Stimulated activated CD4-positive, alpha-beta T cell treated with anti-CD3 and anti-CD28 coated beads, TNF-alpha, amount 100 ng/mL, for 48 hours (primary cell): ENCODE data around the gene DIO3.

Experiments used
- DNase-seq, 3 donors: peaks; one replicate each; pipeline ENCODE4 v3.0.0-alpha.2; 2020; ENCODE audit warnings: low read depth in 3 of 3

DIO3 gene

GRCh38 chr14:101561145-101561896 lies at the start of gene DIO3:
DIO3 (plus strand) TSS chr14:101561495.
- no peak for DNase-seq

- no peak for DNase-seq
Measured at GRCh38 chr14:101511620-101512375, 49.5 kb upstream of the DIO3 start.

GRCh38 chr14:101512376-101512695 lies 49.0 kb upstream of the DIO3 start:
- DNase-seq: no peak

GRCh38 chr14:101514136-101514535 lies 47.2 kb upstream of the DIO3 start:
- no peak for DNase-seq

- no peak for DNase-seq
Measured at GRCh38 chr14:101516401-101516800, 44.9 kb upstream of the DIO3 start.

GRCh38 chr14:101518611-101519473 lies 42.5 kb upstream of the DIO3 start:
- no peak for DNase-seq

GRCh38 chr14:101520621-101521472 lies 40.4 kb upstream of the DIO3 start:
- DNase-seq: no peak

GRCh38 chr14:101521473-101521915 lies 39.8 kb upstream of the DIO3 start:
- DNase-seq: no peak

GRCh38 chr14:101521978-101522377 lies 39.3 kb upstream of the DIO3 start:
- DNase-seq: no peak

GRCh38 chr14:101525640-101526527 lies 35.4 kb upstream of the DIO3 start:
- no peak for DNase-seq

GRCh38 chr14:101527987-101528386 lies 33.3 kb upstream of the DIO3 start:
- DNase-seq: no peak

GRCh38 chr14:101529079-101529478 lies 32.2 kb upstream of the DIO3 start:
- DNase-seq: no peak

GRCh38 chr14:101534198-101534597 lies 27.1 kb upstream of the DIO3 start:
- no peak for DNase-seq

- DNase-seq: no peak
Measured at GRCh38 chr14:101535232-101535631, 26.1 kb upstream of the DIO3 start.

- no peak for DNase-seq
Measured at GRCh38 chr14:101535701-101536207, 25.5 kb upstream of the DIO3 start.

GRCh38 chr14:101537286-101537685 lies 24.0 kb upstream of the DIO3 start:
- DNase-seq: no peak

GRCh38 chr14:101538878-101539277 lies 22.4 kb upstream of the DIO3 start:
- DNase-seq: no peak

GRCh38 chr14:101539880-101540279 lies 21.4 kb upstream of the DIO3 start:
- no peak for DNase-seq

GRCh38 chr14:101540481-101541462 lies 20.5 kb upstream of the DIO3 start:
- DNase-seq: no peak
